ENCODE data around the gene CTNNA2. TPM values are rescaled to one million over a fixed set of nuclear protein-coding genes. Genes with fewer than 3 reads are reported as not detected.

The CTNNA2 gene
- total RNA-seq, 1 experiment from 2014 or later = 5.5 TPM

- Mint-ChIP-seq H3K27ac (no peak overlapping the region), H3K27me3 (ENCODE audit: low read depth) (no peaks in the 10 kb centered on the region), H3K4me3 (no peak overlapping the region), H3K36me3 (ENCODE audit: insufficient read depth in 1 of 3, low read depth in 3 of 3) (no peaks in the 10 kb centered on the region), H3K4me1 (peaks cover 9% of the 10 kb centered on the region in 2 experiments; a peak in 3 of 4 replicates), H3K9me3 (no peaks in the 10 kb centered on the region)
- Histone ChIP-seq H3K27ac (ENCODE audit: insufficient read length, low read depth, low read length) (no peak overlapping the region), H3T11ph (ENCODE audit: low read length) (no peak overlapping the region), H3K14ac (ENCODE audit: insufficient read depth, low read length) (no peak overlapping the region), H4K20me1 (ENCODE audit: control insufficient read depth, insufficient read depth, insufficient read length) (no peaks in the 10 kb centered on the region), H4K8ac (replicated peaks; ENCODE audit: insufficient read length, low read depth, low read length) (no peak overlapping the region), H2AFZ (ENCODE audit: low read length) (no peak overlapping the region), H3K23ac (ENCODE audit: insufficient read length, low read depth, low read length) (no peak overlapping the region), H2BK20ac (ENCODE audit: low read depth, low read length, poor library complexity, severe bottlenecking) (no peak overlapping the region), H2BK5ac (ENCODE audit: insufficient read length, low read length) (no peak overlapping the region), H4K91ac (ENCODE audit: insufficient read length, low read depth, low read length) (no peak overlapping the region), H3K23me2 (ENCODE audit: insufficient read length, low read depth, low read length, poor library complexity, severe bottlenecking) (no peaks in the 10 kb centered on the region), H3K4me2 (ENCODE audit: insufficient read depth, insufficient read length, low read length) (no peak overlapping the region), H3K56ac (ENCODE audit: insufficient read length, low read depth, low read length) (no peak overlapping the region), H3K79me1 (ENCODE audit: insufficient read depth, low read depth, low read length, poor library complexity, severe bottlenecking) (no peaks in the 10 kb centered on the region), H3K79me2 (ENCODE audit: insufficient read depth, low read length) (no peaks in the 10 kb centered on the region), H3K4me1 (ENCODE audit: insufficient read depth, low read length) (no peaks in the 10 kb centered on the region), H4K5ac (ENCODE audit: insufficient read length, low read depth, low read length) (no peak overlapping the region), H2AK5ac (ENCODE audit: insufficient read length, low read length) (no peak overlapping the region), H3K9me3 (ENCODE audit: control insufficient read depth, low read depth, low read length) (no peaks in the 10 kb centered on the region), H2BK12ac (ENCODE audit: insufficient read length, low read depth, low read length) (no peak overlapping the region), H3K9ac (ENCODE audit: extremely low read depth, insufficient read length, low read length) (no peak overlapping the region), H3K4ac (ENCODE audit: low read depth, low read length) (no peak overlapping the region), H3K18ac (ENCODE audit: insufficient read length, low read depth, low read length) (no peak overlapping the region), H2BK120ac (ENCODE audit: low read depth, low read length, poor library complexity, severe bottlenecking) (no peak overlapping the region), H3K27me3 (ENCODE audit: insufficient read depth, low read length) (no peaks in the 10 kb centered on the region), H2BK15ac (ENCODE audit: low read depth, low read length) (no peak overlapping the region)
- DNase-seq = no peak
- no peak for TF ChIP-seq CTCF (conservative IDR thresholded peaks at IDR 0.05)
- WGBS (ENCODE audit: extremely low coverage, insufficient read length, low lambda C conversion rate) = no CpG with 5 or more reads among the region's 3 CpGs
Observed at GRCh38 chr2:80374105-80374504, 861.3 kb downstream of the CTNNA2 start.

All from H9 (cell line).